IPS-18a (cell line): ENCODE data around the gene IZUMO1.
"Not testable (repeated sequence)": the region's sequence is repeated elsewhere in the genome, so short reads cannot be mapped to it uniquely, and the experiment has no call there.

Experiments used
- H3K27ac ChIP-seq: one replicate; pipeline ENCODE4 v1.5.1; 2013; ENCODE audit warnings: low read length
- H3K27me3 ChIP-seq: one replicate; pipeline ENCODE4 v1.6.1; 2013; ENCODE audit warnings: mild to moderate bottlenecking, low read length; ENCODE audit not compliant: control insufficient read depth, insufficient read depth
- H3K36me3 ChIP-seq: one replicate; pipeline ENCODE4 v1.6.1; 2013; ENCODE audit warnings: low read depth, low read length; ENCODE audit not compliant: control insufficient read depth
- H3K4me1 ChIP-seq: one replicate; pipeline ENCODE4 v1.6.1; 2013; ENCODE audit warnings: low read depth, low read length; ENCODE audit not compliant: control insufficient read depth
- H3K4me3 ChIP-seq: one replicate; pipeline ENCODE4 v1.5.1; 2013; ENCODE audit warnings: low read length
- H3K9ac ChIP-seq: one replicate; pipeline ENCODE4 v1.6.1; 2013; ENCODE audit warnings: mild to moderate bottlenecking, low read length, moderate library complexity
- H3K9me3 ChIP-seq: one replicate; pipeline ENCODE4 v1.6.1; 2013; ENCODE audit warnings: low read depth, low read length; ENCODE audit not compliant: control insufficient read depth

IZUMO1 gene

DNA sequence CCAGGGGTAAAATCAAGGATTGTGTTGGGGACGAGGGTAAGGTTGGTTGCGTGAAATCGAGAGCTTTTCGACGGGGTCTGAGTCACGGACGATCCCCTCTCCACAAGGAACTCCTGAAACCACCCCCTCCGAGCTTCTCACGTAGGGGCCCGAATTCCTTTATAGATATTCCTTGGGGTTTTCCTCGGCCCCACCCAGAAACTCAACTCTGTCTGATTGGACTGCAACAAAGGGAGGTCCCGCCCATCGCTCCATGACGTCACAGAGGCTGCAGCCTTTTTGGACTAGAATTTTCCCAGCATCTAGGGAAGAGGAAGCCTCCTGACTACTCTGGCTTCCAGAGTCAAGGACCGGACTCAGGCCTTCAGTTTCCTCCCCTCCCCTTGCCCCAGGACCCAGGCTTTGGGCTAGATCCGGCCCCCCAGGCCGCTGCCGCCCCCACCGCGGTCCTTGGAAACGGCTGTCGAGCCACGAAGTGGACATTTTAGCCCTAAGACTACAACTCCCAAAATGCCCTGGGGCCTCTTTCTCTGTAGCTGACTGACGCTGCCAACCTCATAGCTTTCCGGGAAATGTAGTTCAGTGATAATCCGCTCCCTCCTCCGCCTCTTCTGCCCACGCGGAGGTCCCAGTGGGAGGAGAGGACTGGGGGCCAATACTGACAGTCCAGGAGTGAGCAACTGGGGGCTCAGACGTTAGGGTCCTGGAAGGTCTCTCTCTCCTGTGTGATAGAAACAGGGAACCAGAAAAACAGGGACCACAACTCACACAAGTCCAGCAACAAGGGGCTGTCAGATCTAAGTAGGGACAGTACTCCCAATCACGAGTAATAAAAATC lies at the start of gene IZUMO1:
IZUMO1 (minus strand) TSS at position 172 of the 838 bp plus-strand sequence. CDS start 1,050 bp downstream, outside the sequence.
- Histone ChIP-seq H3K27me3 (peaks cover under 1% of the 10 kb centered on the region), H3K4me3 (peak within 1 kb of the TSS; percentile 89), H3K9ac (peak within 1 kb of the TSS; percentile 54), H3K27ac (peak within 1 kb of the TSS; percentile 29), H3K36me3 (peaks cover 18% of the 10 kb centered on the region), H3K9me3 (no peaks in the 10 kb centered on the region), H3K4me1 (peaks cover 12% of the 10 kb centered on the region)

- H3K36me3 ChIP-seq, result no peaks in the 10 kb centered on the region
- no peaks in the 10 kb centered on the region for H3K27me3 ChIP-seq
- no peak overlapping the region for H3K4me3 ChIP-seq
- H3K9me3 ChIP-seq, result no peaks in the 10 kb centered on the region
- peaks cover 7% of the 10 kb centered on the region for H3K4me1 ChIP-seq
- H3K27ac ChIP-seq, result no peak overlapping the region
- no peak overlapping the region for H3K9ac ChIP-seq
Observed at GRCh38 chr19:48795685-48796070, 49.0 kb upstream of the IZUMO1 start.

DNA sequence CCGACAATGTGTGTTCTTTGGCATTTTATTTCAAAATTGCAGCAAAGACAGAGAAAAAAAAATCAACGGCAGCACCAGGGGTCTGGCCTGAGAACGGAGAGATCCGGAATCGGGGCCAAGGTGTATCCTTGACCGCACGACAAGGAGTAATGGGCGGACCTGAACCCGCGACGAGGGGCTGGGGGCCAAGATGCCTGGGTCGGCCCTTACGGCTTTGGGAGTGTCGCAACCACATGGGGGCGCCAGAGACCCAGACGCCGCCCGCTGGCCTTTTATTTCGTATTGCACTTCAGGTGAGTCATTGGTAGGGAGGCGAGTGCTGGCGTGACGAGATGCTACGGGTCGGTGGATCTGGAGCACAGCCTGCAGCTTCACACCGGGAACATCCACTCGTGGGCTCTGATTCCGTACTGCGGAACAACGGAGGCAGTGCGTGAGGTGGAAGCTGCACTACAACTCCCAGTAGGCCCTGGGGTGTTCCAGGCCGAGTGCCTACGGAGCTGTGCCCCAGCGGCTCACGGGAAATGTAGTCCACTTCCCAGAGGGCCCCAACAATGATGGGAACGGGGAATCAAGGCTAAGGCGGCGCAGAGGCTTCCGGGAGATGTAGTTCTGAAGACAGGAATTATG lies 48.5 kb upstream of the IZUMO1 start:
- no peaks in the 10 kb centered on the region for H3K9me3 ChIP-seq
- peaks cover 7% of the 10 kb centered on the region for H3K4me1 ChIP-seq
- no peaks in the 10 kb centered on the region for H3K36me3 ChIP-seq
- no peak overlapping the region for H3K27ac ChIP-seq
- H3K9ac ChIP-seq, result peak overlapping the region; percentile 36
- H3K4me3 ChIP-seq, result peak overlapping the region; percentile 79
- H3K27me3 ChIP-seq, result no peaks in the 10 kb centered on the region

DNA sequence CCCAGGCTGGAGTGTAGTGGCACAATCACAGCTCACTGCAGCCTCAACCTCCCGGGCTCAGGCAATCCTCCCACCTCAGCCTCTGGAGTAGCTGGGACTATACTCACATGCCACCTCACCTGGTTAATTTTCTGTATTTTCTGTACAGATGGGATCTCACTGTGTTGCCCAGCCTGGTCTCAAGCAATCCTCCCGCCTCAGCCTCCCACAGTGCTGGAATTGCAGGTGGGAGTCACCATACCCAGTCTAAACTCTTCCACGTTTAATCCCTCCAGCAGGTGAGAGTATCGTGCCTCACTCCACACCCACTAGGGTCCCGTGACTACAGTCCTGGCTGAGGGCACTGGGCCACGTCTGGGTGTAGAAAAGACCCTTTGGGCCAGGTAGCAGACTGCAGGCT lies 47.6 kb upstream of the IZUMO1 start:
- Histone ChIP-seq H3K27ac (no peak overlapping the region), H3K9me3 (no peaks in the 10 kb centered on the region), H3K36me3 (no peaks in the 10 kb centered on the region), H3K4me3 (no peak overlapping the region), H3K4me1 (peaks cover 4% of the 10 kb centered on the region), H3K9ac (no peak overlapping the region), H3K27me3 (no peaks in the 10 kb centered on the region)

GRCh38 chr19:48793271-48793670 lies 46.6 kb upstream of the IZUMO1 start:
- H3K4me1 ChIP-seq, result no peaks in the 10 kb centered on the region
- no peaks in the 10 kb centered on the region for H3K9me3 ChIP-seq
- no peak overlapping the region for H3K4me3 ChIP-seq
- no peak overlapping the region for H3K9ac ChIP-seq
- no peaks in the 10 kb centered on the region for H3K27me3 ChIP-seq
- H3K36me3 ChIP-seq, result no peaks in the 10 kb centered on the region
- H3K27ac ChIP-seq, result no peak overlapping the region

DNA sequence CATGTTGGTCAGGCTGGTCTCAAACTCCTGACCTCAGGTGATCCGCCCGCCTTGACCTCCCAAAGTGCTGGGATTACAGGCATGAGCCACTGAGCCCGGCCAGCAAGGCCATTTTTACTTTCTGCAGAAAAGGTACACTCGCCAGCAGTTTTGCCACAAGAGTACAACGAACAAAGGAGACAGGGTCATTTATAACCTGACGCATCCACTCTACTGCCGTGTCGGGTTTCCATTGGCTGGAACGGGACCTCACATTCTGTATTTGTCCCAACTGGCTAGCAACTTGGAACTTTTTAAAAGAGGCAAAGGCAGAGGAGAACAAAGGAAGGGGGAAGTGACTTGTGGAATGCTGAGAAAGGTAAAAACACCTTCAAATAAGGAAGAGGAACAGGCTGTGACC lies 40.6 kb upstream of the IZUMO1 start:
- not testable (repeated sequence) for H3K9ac ChIP-seq, H3K36me3 ChIP-seq, H3K27ac ChIP-seq, H3K9me3 ChIP-seq, H3K4me3 ChIP-seq, H3K4me1 ChIP-seq, H3K27me3 ChIP-seq

DNA sequence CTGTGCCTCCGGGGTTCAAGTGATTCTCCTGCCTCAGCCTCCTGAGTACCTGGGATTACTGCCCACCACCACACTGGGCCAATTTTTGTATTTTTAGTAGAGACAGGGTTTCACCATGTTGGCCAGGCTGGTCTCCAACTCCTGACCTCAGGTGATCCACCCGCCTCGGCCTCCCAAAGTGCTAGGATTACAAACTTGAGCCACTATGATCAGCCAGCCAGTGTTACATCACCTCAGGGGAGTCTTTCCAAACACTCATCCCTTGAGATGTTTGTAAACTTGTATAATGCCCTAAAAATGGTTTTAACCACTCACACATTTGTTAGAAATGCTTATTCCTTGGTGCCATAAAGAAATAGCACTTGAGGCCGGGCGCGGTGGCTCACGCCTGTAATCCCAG lies 39.7 kb upstream of the IZUMO1 start:
- H3K4me3 ChIP-seq, H3K36me3 ChIP-seq, H3K4me1 ChIP-seq, H3K9ac ChIP-seq, H3K9me3 ChIP-seq, H3K27ac ChIP-seq, H3K27me3 ChIP-seq: not testable (repeated sequence)

DNA sequence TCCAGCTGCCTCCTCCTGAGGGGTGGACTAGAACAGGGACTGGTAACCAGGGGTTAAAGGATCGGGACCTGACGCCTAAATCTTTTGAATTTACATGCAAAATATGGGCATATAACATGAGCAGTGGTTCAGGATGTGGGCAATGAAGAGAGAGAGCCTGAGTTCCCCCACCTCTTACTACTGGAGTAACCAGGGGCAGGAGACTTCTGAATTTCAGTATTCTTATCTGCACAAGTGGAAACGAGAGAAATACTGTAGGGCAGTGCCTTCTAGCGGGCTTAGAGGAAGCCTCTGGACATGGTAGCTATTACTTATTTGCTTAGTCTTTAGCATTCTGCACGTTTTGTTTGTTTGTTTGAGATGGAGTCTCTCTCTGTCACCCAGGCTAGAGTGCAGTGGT lies 37.8 kb upstream of the IZUMO1 start:
- Histone ChIP-seq H3K36me3 (no peaks in the 10 kb centered on the region), H3K4me3 (no peak overlapping the region), H3K27ac (no peak overlapping the region), H3K9me3 (no peaks in the 10 kb centered on the region), H3K9ac (no peak overlapping the region), H3K27me3 (no peaks in the 10 kb centered on the region), H3K4me1 (no peaks in the 10 kb centered on the region)

- Histone ChIP-seq H3K9ac (no peak overlapping the region), H3K27ac (no peak overlapping the region)
Observed at GRCh38 chr19:48780631-48781391, 34.1 kb upstream of the IZUMO1 start.

GRCh38 chr19:48779636-48780035 lies 32.9 kb upstream of the IZUMO1 start:
- Histone ChIP-seq H3K27ac (no peak overlapping the region), H3K9ac (no peak overlapping the region), H3K36me3 (no peaks in the 10 kb centered on the region), H3K4me3 (no peak overlapping the region), H3K27me3 (no peaks in the 10 kb centered on the region), H3K9me3 (no peaks in the 10 kb centered on the region), H3K4me1 (no peaks in the 10 kb centered on the region)

More at GRCh38 chr19:48780631-48781391, 34.1 kb upstream of the IZUMO1 start:
- Histone ChIP-seq H3K27me3 (no peaks in the 10 kb centered on the region), H3K4me1 (no peaks in the 10 kb centered on the region), H3K36me3 (no peaks in the 10 kb centered on the region), H3K9me3 (no peaks in the 10 kb centered on the region), H3K4me3 (no peak overlapping the region)

GRCh38 chr19:48777720-48778119 lies 31.0 kb upstream of the IZUMO1 start:
- Histone ChIP-seq H3K9ac (no peak overlapping the region), H3K9me3 (no peaks in the 10 kb centered on the region), H3K27me3 (no peaks in the 10 kb centered on the region), H3K36me3 (no peaks in the 10 kb centered on the region), H3K27ac (no peak overlapping the region), H3K4me1 (no peaks in the 10 kb centered on the region), H3K4me3 (no peak overlapping the region)
